ENCODE results near the gene TEKTIP1. TPM values are rescaled to one million over a fixed set of nuclear protein-coding genes. Genes with fewer than 3 reads are reported as not detected.

Gene TEKTIP1
- total RNA-seq (ENCODE audit: insufficient read depth, low replicate concordance): not detected

- no peak for DNase-seq (ENCODE audit: low spot score)
These were observed at the start of gene TEKTIP1 for GRCh38 chr19:3538965-3539755. Gene TEKTIP1 (plus strand): TSS chr19:3539174. CDS start chr19:3539178, 4 bp downstream.

GRCh38 chr19:3491396-3492119 is 47.4 kb upstream of the TEKTIP1 start:
- DNase-seq (ENCODE audit: low spot score): no peak

DNA sequence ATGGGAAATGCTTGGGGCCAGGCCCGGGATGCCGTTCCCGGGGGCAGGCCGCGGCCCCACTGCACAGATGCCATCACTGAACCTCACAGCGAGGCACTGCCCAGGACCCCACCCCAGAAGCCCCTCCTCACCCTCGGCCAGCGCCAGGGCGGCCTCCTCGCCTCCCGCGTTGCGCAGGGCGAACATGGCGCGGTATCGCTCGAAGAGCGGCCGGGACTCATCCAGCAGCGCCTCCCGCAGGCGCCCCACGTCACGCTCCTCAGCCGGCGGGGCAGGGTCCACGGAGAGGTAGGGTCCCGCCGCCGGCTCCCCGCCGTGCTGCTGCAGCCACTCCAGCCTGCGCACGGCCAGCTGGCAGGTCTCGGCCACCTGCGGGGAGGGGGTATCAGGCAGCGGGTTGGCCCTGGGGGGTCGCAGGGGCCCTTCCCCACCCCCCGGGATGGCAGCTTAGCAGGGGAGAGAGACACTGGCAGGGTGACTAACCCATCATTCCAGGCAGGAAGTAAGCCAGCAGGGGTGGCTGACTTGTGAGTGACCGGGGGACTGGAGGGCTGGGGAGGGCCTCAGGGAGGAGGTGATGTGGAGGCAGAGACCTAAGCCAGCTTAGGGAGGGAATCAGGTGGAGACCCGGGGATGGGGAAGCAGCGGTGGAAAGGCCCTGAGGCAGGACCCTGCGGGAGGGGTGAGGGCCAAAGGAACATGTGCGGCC is 46.7 kb upstream of the TEKTIP1 start:
- no peak for DNase-seq (ENCODE audit: low spot score)

DNA sequence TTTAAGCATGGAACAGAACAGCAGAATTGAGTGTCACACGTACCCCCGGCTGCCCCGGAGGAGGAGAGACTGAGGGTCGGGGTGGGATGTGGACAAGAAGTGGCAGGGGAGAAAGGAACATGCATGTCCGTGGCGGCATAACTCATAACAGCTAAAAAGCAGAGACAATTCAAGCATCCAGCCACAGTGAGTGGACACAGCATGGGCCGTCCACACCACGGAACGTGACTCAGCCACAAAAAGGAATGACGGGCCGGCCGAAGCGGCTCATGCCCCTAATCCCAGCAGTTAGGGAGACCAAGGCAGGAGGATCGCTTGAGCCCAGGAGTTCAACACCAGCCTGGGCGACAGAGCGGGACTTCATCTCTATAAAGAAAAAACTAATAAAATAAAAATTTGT is 46.1 kb upstream of the TEKTIP1 start:
- no peak for DNase-seq (ENCODE audit: low spot score)

GRCh38 chr19:3493651-3494050 is 45.3 kb upstream of the TEKTIP1 start:
- DNase-seq (ENCODE audit: low spot score): no peak

DNA sequence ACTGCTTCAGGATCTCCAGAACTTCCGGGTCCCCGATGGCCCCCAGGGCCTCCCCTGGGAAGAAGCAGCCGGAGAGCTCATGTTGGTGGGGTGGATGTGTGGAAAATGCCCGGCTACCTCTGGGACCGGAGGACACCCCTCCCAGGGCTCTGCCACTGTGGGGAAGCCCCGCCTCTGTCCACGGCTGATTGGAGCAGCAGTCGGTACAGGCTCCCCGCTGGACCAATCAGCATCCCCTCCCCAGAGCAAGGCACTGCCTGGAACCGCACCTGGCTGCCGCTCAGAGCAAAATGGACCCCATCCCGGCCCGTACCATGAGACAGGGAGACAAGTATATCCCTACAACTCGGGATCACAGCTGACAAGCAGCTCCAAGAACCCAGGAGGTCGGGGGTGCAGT is 44.9 kb upstream of the TEKTIP1 start:
- DNase-seq (ENCODE audit: low spot score): no peak

DNA sequence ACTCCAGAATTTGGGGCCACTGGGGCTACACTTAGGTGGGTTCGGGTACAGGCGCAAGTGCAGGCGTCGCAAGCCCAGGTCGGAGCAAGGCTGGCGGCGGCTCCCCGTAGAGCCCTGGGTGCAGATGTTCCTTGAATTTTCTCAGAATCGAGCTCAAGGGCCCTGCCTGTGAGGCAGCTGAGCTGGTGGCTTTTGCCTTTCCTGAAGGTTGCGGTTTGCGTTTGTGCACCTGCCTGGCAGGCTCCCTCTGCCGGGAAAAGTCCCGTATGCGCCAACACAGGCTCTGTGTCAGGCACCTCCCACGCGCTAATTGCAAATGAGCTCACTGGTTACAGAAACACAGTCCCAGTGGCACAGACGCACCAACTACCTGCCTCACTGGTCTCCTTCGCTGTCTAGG is 44.4 kb upstream of the TEKTIP1 start:
- DNase-seq (ENCODE audit: low spot score): no peak

DNA sequence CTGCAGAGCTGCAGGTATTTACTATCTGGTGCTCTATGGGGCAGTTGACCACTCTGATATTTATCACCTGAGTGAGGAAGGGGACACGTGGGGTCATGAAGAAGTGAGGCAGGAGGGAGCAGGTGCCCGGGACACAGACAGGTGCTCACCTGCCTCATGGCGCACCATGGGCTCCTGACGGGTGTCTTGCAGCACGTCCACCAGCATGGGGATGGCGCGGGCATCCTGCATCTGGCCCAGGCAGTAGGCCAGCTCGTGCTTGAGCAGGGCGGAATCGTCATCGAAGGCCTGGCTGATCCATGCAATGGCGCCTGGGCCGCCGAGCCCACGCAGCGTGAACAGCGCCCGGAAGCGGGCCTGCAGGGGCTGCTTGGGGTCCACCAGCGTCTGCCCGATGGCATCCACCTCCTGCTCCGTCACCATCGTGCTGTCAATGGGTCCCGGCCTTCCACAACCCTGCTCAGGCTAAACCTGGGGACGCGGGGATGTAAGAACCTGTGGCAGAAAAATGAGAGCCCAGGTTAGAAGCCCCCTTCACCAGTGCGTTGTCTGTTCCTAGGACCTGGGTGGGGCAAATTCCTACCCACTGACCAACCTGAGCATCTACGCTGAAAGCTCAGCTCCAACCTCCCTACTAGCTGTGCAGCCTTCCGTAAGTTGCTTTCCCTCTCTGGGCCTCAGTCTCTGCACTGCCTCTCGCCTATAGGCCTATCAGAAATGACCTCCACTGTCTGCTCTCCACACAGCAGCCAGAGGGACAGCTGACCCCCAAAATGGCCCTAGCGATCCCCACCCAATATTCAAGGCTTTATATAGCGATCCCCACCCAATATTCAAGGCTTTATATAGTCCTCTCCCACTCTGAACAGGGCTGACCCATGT is 42.3 kb upstream of the TEKTIP1 start:
- no peak for DNase-seq (ENCODE audit: low spot score)

- DNase-seq (ENCODE audit: low spot score): no peak
These were observed 41.0 kb upstream of the TEKTIP1 start for GRCh38 chr19:3497757-3498520.

DNA sequence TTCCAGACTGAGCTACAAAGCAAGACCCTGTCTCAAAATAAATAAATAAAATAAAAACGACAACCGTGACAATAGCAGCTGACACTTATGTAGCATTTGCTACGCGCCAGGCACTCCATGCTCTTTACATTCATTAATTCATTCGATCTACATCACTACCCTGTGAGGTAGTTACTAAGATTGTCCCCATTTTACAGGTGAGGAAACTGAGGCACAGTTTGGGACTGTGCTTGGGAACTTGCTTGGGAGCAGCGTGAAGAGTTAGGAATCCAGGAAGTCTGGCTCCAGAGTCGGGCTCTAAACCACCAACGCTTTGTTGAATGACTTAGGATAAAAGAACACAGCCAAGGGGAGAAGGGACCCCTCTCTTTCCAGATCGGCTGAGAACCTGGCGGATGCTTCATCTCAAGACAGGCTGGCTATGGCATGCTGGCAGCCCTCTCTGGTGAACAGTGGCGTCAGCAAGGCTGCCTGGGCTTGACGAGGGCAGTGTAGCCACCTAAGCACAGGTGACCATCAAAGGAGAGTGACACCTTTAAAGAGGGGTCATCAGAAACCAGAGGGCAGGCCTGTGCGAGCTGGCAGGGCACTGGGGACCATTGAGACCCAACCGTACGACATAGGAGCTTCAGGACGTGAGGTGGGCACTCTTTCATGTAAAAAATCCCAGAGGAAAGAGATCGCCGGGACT is 39.1 kb upstream of the TEKTIP1 start:
- no peak for DNase-seq (ENCODE audit: low spot score)

DNA sequence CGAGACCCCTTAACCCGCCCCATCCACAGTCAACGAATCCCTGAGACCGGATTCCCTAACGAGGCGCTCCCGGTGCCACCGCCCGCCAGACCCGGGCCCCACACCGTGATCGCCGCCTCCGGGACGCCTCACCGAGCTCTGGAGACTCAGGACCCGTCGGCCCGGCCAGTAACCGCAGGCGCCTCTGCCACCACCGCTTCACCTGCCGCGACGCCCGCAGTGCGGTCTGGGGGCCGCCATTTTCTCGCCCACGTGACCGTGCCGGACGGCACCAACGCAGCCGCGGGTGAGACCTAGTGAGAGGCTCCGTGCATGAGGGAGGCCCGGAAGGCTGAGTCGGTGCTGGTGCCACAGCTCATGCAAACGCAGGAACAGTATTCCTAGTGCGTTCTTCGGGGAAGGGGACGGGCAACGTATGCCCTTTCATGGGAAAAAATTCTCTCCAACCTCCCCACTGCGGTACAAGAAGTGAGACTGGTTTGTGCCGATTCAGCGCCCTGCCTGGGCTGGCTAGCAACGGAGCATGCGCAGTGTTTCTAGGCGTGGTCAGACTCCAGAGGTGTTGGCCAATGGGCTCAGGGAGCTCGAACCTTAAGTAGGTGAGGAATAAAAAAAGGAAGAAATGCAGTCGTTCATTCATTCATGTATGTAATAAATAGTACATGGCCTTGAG is 38.4 kb upstream of the TEKTIP1 start, which contains the start of gene DOHH:
Gene DOHH, minus strand, starts transcription at position 246 of the 673 bp plus-strand sequence. CDS start 3,860 bp downstream, outside the sequence.
- DNase-seq (ENCODE audit: low spot score): peak; percentile 98

DNA sequence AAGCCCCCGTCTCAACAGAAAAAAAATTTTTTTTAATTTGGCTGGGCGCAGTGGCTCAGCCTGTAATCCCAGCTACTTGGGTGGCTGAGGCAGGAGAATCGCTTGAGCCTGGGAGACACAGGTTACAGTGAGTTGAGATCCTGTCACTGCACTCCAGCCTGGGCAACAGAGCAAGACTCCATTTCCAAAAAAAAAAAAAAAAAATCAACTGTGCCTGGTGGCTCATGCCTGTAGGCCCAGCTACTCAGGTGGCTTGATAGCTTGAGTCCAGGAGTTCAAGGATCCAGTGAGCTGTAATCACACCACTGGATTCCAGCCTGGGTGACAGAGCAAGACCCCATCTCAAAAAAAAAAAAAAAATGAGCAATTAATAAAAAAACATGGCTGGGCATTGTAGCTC is 37.2 kb upstream of the TEKTIP1 start:
- no peak for DNase-seq (ENCODE audit: low spot score)

- no peak for DNase-seq (ENCODE audit: low spot score)
These were observed 35.9 kb upstream of the TEKTIP1 start for GRCh38 chr19:3503036-3503572.

DNA sequence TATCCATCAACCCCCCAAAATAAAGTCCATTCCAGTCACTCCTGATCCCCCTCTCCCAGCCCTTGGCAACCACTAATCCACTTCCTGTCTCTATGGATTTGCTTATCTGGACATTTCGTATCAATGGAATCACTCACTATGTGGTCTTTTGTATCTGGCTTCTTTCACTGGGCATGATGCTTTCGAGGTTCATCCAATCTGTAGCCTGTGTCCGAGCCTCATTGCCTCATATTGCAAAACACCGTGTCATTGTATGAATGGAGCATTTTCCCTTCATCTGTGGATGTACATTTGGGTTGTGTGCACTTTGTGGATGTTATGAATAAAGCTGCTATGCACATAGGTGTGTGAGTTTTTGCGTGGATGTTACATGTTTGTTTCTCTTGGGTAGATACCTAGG is 34.2 kb upstream of the TEKTIP1 start:
- DNase-seq (ENCODE audit: low spot score): peak; percentile 69

DNA sequence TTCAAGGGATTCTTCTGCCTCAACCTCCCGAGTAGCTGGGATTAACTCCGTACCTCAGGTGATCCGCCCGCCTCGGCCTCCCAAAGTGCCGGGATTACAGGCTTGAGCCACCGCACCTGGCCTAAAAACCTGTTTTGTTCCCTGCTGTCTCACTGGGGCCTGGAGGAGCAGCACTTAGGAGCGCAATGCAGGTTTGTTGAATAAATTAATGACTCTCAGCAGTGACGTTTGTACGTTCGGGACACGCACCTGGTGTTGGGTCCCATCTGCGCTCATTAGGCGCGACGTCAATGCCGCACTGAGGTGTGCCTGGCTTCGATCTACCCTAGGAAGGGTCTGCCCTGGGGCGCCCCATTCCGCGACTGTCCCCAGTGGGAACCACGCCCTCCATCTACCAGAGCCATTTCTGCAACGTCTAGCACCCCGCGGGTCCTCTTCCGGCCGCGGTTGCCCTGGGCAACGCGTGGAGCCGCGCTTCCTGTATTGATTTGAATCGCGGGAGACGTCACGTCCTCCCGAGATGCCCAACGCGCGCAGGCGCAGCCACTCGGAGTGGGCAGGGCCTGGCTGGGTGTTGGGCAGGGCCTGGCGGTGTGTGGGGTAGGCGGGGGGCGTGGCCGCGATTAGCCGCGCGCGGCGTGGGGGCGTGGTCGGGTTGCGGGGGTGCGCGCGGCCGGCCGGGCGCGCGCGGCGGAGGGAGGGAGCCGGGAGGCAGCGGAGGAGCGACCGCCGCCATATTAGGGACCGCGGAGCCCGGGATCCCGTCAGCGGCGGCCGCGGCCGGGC is 33.2 kb upstream of the TEKTIP1 start, which contains the start of gene FZR1:
Gene FZR1, plus strand, starts transcription at position 714 of the 786 bp plus-strand sequence. CDS start 16,679 bp downstream, outside the sequence.
- DNase-seq (ENCODE audit: low spot score): peak; percentile 99

- DNase-seq (ENCODE audit: low spot score): peak; percentile 30
These were observed 32.3 kb upstream of the TEKTIP1 start for GRCh38 chr19:3506384-3507340.

Measured in umbilical cord (tissue), 2 donors.